DMS114 treated with DMSO at 0.1 percent for 48 hours (cell line): ENCODE data around the gene PLA2G4E.

ENCODE experiments used
- DNase-seq: peaks from one replicate; lab custom pipeline; 2025; ENCODE audit not compliant: unreplicated experiment; lab: John Stamatoyannopoulos, UW

PLA2G4E gene

GRCh38 chr15:41993472-41994170 lies 27.2 kb downstream of the PLA2G4E start:
- no peak for DNase-seq

- no peak for DNase-seq
Measured at GRCh38 chr15:41992803-41993190, 28.0 kb downstream of the PLA2G4E start.

- no peak for DNase-seq
Measured at GRCh38 chr15:41992151-41992802, 28.6 kb downstream of the PLA2G4E start.

- no peak for DNase-seq
Measured at GRCh38 chr15:41990691-41991090, 30.2 kb downstream of the PLA2G4E start.

GRCh38 chr15:41990243-41990605 lies 30.6 kb downstream of the PLA2G4E start:
- no peak for DNase-seq

GRCh38 chr15:41989573-41990242 lies 31.1 kb downstream of the PLA2G4E start:
- peak; percentile 27 for DNase-seq

- DNase-seq = no peak
Measured at GRCh38 chr15:41988896-41989572, 31.8 kb downstream of the PLA2G4E start.

- DNase-seq = no peak
Measured at GRCh38 chr15:41987925-41988275, 32.9 kb downstream of the PLA2G4E start.

GRCh38 chr15:41987246-41987924 lies 33.5 kb downstream of the PLA2G4E start:
- DNase-seq = no peak

- DNase-seq = no peak
Measured at GRCh38 chr15:41985236-41986160, 35.3 kb downstream of the PLA2G4E start.

- DNase-seq = no peak
Measured at GRCh38 chr15:41984622-41985021, 36.2 kb downstream of the PLA2G4E start.

GRCh38 chr15:41983621-41984571 lies 36.9 kb downstream of the PLA2G4E start:
- no peak for DNase-seq

- no peak for DNase-seq
Measured at GRCh38 chr15:41983221-41983620, 37.6 kb downstream of the PLA2G4E start.

- DNase-seq = no peak
Measured at GRCh38 chr15:41982133-41982930, 38.5 kb downstream of the PLA2G4E start.

GRCh38 chr15:41981371-41982132 lies 39.3 kb downstream of the PLA2G4E start:
- no peak for DNase-seq

- DNase-seq = no peak
Measured at GRCh38 chr15:41980654-41981323, 40.1 kb downstream of the PLA2G4E start.
